HUES6 (cell line): ENCODE results near the gene PRPF4.

ENCODE experiments used
- H3K27ac ChIP-seq: 2 replicates; pipeline ENCODE4 v1.7.0; 2013; ENCODE audit warnings: low read depth, mild to moderate bottlenecking, low read length, inconsistent platforms
- H3K27me3 ChIP-seq: 2 replicates; pipeline ENCODE4 v1.6.1; 2013; ENCODE audit warnings: low read length; ENCODE audit not compliant: control insufficient read depth, insufficient read depth
- H3K36me3 ChIP-seq: 2 replicates; pipeline ENCODE4 v1.6.1; 2013; ENCODE audit warnings: low read length; ENCODE audit not compliant: control insufficient read depth, insufficient read depth
- H3K4me1 ChIP-seq: 2 replicates; pipeline ENCODE4 v1.6.1; 2013; ENCODE audit warnings: low read length; ENCODE audit not compliant: control insufficient read depth, insufficient read depth
- H3K4me3 ChIP-seq: 2 replicates; pipeline ENCODE4 v1.5.1; 2013; ENCODE audit warnings: low read depth, low read length
- H3K9ac ChIP-seq: one replicate; pipeline ENCODE4 v1.6.1; 2013; ENCODE audit warnings: mild to moderate bottlenecking, low read length
- H3K9me3 ChIP-seq: 2 replicates; pipeline ENCODE4 v1.6.1; 2013; ENCODE audit warnings: low read depth, low read length; ENCODE audit not compliant: control insufficient read depth, insufficient read depth

The PRPF4 gene

GRCh38 chr9:113311961-113312360 is 36.5 kb downstream of the PRPF4 start:
- H3K36me3 ChIP-seq, result no peaks in the 10 kb centered on the region
- H3K9ac ChIP-seq, result no peak overlapping the region
- no peaks in the 10 kb centered on the region for H3K4me1 ChIP-seq
- no peak overlapping the region for H3K4me3 ChIP-seq
- no peaks in the 10 kb centered on the region for H3K9me3 ChIP-seq
- no peaks in the 10 kb centered on the region for H3K27me3 ChIP-seq
- no peak overlapping the region for H3K27ac ChIP-seq

- Histone ChIP-seq H3K4me1 (no peaks in the 10 kb centered on the region), H3K9me3 (no peaks in the 10 kb centered on the region), H3K9ac (no peak overlapping the region), H3K36me3 (no peaks in the 10 kb centered on the region), H3K27ac (no peak overlapping the region), H3K4me3 (no peak overlapping the region), H3K27me3 (no peaks in the 10 kb centered on the region)
Measured at GRCh38 chr9:113313261-113313660, 37.8 kb downstream of the PRPF4 start.

GRCh38 chr9:113315231-113315630 is 39.8 kb downstream of the PRPF4 start:
- Histone ChIP-seq H3K9me3 (no peaks in the 10 kb centered on the region), H3K9ac (no peak overlapping the region), H3K4me1 (no peaks in the 10 kb centered on the region), H3K36me3 (no peaks in the 10 kb centered on the region), H3K27me3 (no peaks in the 10 kb centered on the region), H3K4me3 (no peak overlapping the region), H3K27ac (no peak overlapping the region)

- Histone ChIP-seq H3K9ac (no peak overlapping the region), H3K27me3 (0 out of 2 replicates have a peak, but pooled peaks cover under 1% of the 10 kb centered on the region), H3K9me3 (no peaks in the 10 kb centered on the region), H3K4me1 (no peaks in the 10 kb centered on the region), H3K36me3 (no peaks in the 10 kb centered on the region), H3K27ac (no peak overlapping the region), H3K4me3 (no peak overlapping the region)
Measured at GRCh38 chr9:113316030-113316429, 40.6 kb downstream of the PRPF4 start.

- Histone ChIP-seq H3K4me1 (no peaks in the 10 kb centered on the region), H3K9me3 (no peaks in the 10 kb centered on the region), H3K9ac (no peak overlapping the region), H3K4me3 (no peak overlapping the region), H3K27ac (no peak overlapping the region), H3K27me3 (peaks cover 7% of the 10 kb centered on the region; the same call in 1 of the 2 replicates), H3K36me3 (no peaks in the 10 kb centered on the region)
Measured at GRCh38 chr9:113317777-113318176, 42.3 kb downstream of the PRPF4 start.

GRCh38 chr9:113319054-113319453 is 43.6 kb downstream of the PRPF4 start:
- H3K9me3 ChIP-seq, result no peaks in the 10 kb centered on the region
- H3K9ac ChIP-seq, result no peak overlapping the region
- H3K4me1 ChIP-seq, result no peaks in the 10 kb centered on the region
- H3K36me3 ChIP-seq, result no peaks in the 10 kb centered on the region
- H3K27ac ChIP-seq, result no peak overlapping the region
- H3K27me3 ChIP-seq, result peaks cover 7% of the 10 kb centered on the region; the same call in 1 of the 2 replicates
- no peak overlapping the region for H3K4me3 ChIP-seq

- no peak overlapping the region for H3K4me3 ChIP-seq
- H3K27ac ChIP-seq, result no peak overlapping the region
- H3K9me3 ChIP-seq, result no peaks in the 10 kb centered on the region
Measured at GRCh38 chr9:113320051-113320450, 44.6 kb downstream of the PRPF4 start.

GRCh38 chr9:113322671-113323070 is 47.2 kb downstream of the PRPF4 start:
- H3K9me3 ChIP-seq, result no peaks in the 10 kb centered on the region
- no peak overlapping the region for H3K27ac ChIP-seq
- H3K27me3 ChIP-seq, result peaks cover 7% of the 10 kb centered on the region; the same call in 1 of the 2 replicates
- no peak overlapping the region for H3K9ac ChIP-seq
- no peaks in the 10 kb centered on the region for H3K4me1 ChIP-seq
- H3K36me3 ChIP-seq, result no peaks in the 10 kb centered on the region
- H3K4me3 ChIP-seq, result no peak overlapping the region

More at GRCh38 chr9:113320051-113320450, 44.6 kb downstream of the PRPF4 start:
- Histone ChIP-seq H3K27me3 (peaks cover 7% of the 10 kb centered on the region; the same call in 1 of the 2 replicates), H3K9ac (no peak overlapping the region), H3K4me1 (no peaks in the 10 kb centered on the region), H3K36me3 (no peaks in the 10 kb centered on the region)

- Histone ChIP-seq H3K36me3 (no peaks in the 10 kb centered on the region), H3K27me3 (peaks cover 4% of the 10 kb centered on the region; the same call in 1 of the 2 replicates), H3K4me3 (no peak overlapping the region), H3K27ac (no peak overlapping the region), H3K9me3 (no peaks in the 10 kb centered on the region), H3K9ac (no peak overlapping the region), H3K4me1 (no peaks in the 10 kb centered on the region)
Measured at GRCh38 chr9:113326230-113326629, 50.8 kb downstream of the PRPF4 start.

GRCh38 chr9:113328045-113328782 is 52.8 kb downstream of the PRPF4 start:
- no peak overlapping the region for H3K4me3 ChIP-seq
- no peak overlapping the region for H3K9ac ChIP-seq
- no peaks in the 10 kb centered on the region for H3K27me3 ChIP-seq
- H3K4me1 ChIP-seq, result no peaks in the 10 kb centered on the region
- no peak overlapping the region for H3K27ac ChIP-seq
- H3K36me3 ChIP-seq, result no peaks in the 10 kb centered on the region
- no peaks in the 10 kb centered on the region for H3K9me3 ChIP-seq

GRCh38 chr9:113331780-113332179 is 56.3 kb downstream of the PRPF4 start:
- Histone ChIP-seq H3K36me3 (no peaks in the 10 kb centered on the region), H3K4me1 (no peaks in the 10 kb centered on the region), H3K9ac (no peak overlapping the region), H3K4me3 (no peak overlapping the region), H3K27me3 (no peaks in the 10 kb centered on the region), H3K27ac (no peak overlapping the region), H3K9me3 (no peaks in the 10 kb centered on the region)
